ENCODE results near the gene TFB2M. TPM values are rescaled to one million over a fixed set of nuclear protein-coding genes. Genes with fewer than 3 reads are reported as not detected.

TFB2M gene
- total RNA-seq, 4 donors from 2014 or later: 5.6 to 8.4 (median 6.5) TPM

DNA sequence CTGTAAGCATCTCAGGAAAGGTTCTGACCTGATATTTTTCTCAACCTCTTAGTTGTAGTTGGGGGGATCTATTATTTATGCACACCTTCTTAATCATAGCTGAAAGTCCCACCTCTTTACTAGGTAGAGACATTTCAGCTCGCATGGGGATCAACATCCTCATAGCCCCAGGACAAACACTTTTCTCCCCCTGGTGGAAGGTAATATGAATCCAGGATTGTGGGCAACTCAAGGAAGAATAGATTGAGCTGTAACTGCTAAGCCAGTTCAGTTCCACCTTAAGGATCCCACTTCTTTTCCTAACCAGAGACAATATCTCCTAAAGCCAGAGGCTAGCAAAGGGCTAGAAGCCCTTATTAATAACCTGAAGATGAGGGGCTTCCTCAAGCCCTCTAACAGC is 33.5 kb downstream of the TFB2M start:
- DNase-seq: no peak
- Histone ChIP-seq H3K4me3 (no peak overlapping the region), H3K27ac (no peak overlapping the region), H3K27me3 (no peaks in the 10 kb centered on the region), H3K36me3 (no peaks in the 10 kb centered on the region), H3K4me1 (no peaks in the 10 kb centered on the region), H3K9me3 (peaks cover 0 to 9% (median 2%) of the 10 kb centered on the region in 4 donors)
- TF ChIP-seq POLR2A (IDR thresholded peaks at IDR 0.05): no peak
- TF ChIP-seq, protein P1, sequence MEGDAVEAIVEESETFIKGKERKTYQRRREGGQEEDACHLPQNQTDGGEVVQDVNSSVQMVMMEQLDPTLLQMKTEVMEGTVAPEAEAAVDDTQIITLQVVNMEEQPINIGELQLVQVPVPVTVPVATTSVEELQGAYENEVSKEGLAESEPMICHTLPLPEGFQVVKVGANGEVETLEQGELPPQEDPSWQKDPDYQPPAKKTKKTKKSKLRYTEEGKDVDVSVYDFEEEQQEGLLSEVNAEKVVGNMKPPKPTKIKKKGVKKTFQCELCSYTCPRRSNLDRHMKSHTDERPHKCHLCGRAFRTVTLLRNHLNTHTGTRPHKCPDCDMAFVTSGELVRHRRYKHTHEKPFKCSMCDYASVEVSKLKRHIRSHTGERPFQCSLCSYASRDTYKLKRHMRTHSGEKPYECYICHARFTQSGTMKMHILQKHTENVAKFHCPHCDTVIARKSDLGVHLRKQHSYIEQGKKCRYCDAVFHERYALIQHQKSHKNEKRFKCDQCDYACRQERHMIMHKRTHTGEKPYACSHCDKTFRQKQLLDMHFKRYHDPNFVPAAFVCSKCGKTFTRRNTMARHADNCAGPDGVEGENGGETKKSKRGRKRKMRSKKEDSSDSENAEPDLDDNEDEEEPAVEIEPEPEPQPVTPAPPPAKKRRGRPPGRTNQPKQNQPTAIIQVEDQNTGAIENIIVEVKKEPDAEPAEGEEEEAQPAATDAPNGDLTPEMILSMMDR (IDR thresholded peaks at IDR 0.05): no peak

DNA sequence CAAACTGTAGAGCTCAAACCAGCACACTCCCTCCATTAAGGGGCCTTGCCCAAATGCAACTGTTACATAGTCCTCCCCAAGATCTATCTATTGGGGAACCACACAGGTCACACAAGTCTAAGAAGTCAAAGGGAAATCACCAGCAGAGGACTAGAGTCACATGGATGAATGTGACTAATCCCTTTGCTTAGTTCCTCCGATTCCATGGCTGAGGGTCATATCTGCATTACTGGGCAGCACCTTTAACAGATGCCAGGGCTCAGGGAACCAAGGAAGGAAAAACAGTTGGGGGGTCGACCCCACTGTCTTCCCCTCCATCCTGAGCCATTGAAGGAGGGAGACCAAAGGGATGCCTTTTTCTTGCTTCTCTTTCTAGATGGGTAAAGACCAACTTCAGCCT is 35.6 kb downstream of the TFB2M start:
- DNase-seq: no peak
- Histone ChIP-seq H3K4me1 (no peaks in the 10 kb centered on the region), H3K27ac (no peak overlapping the region), H3K9me3 (peaks cover 0 to 9% (median 2%) of the 10 kb centered on the region in 4 donors), H3K36me3 (no peaks in the 10 kb centered on the region), H3K27me3 (no peaks in the 10 kb centered on the region), H3K4me3 (no peak overlapping the region)
- TF ChIP-seq, protein P1 (IDR thresholded peaks at IDR 0.05): no peak
- no peak for TF ChIP-seq POLR2A (IDR thresholded peaks at IDR 0.05)

DNA sequence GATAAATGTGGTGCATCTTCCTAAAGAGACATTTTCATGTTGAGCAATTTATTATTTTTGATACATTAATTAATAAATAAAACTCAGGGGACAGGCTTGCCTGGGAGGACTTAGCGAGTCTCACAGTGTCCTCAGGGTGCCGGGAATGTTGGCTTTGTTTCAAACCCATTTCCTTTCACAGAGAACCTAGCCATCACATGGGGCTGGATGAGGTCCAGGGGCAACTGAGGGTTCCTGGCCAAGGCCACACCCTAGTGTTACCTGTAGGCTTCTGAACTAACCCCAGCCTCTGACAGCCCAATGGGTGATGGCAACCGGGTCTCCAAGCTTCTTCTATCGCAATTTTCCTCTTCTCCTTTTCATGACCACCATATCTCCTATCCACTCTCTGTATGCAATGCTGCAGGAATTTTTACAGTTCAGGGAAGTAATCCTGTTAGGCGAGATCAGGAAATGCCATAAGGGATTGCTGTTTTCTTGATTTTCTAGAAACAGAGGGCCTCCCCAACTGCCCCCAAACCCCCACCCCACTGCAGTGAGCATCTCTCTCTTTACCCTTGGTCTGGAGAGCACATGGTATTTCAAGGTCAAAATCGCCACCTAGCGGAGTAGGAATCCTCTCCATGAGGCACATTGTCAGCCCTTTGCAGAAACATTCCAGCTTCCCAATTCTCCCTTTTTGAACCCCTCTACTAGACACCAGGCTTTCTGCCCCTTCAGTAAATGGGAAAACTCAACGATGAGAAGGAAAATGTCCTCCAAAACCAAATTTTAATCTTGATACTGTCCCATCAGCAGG is 36.9 kb downstream of the TFB2M start:
- Histone ChIP-seq H3K9me3 (peaks cover 0 to 9% (median 2%) of the 10 kb centered on the region in 4 donors), H3K27ac (no peak overlapping the region), H3K4me1 (no peaks in the 10 kb centered on the region), H3K4me3 (no peak overlapping the region), H3K27me3 (no peaks in the 10 kb centered on the region), H3K36me3 (no peaks in the 10 kb centered on the region)
- no peak for TF ChIP-seq POLR2A (IDR thresholded peaks at IDR 0.05)
- TF ChIP-seq, protein P1 (IDR thresholded peaks at IDR 0.05): no peak
- no peak for DNase-seq

DNA sequence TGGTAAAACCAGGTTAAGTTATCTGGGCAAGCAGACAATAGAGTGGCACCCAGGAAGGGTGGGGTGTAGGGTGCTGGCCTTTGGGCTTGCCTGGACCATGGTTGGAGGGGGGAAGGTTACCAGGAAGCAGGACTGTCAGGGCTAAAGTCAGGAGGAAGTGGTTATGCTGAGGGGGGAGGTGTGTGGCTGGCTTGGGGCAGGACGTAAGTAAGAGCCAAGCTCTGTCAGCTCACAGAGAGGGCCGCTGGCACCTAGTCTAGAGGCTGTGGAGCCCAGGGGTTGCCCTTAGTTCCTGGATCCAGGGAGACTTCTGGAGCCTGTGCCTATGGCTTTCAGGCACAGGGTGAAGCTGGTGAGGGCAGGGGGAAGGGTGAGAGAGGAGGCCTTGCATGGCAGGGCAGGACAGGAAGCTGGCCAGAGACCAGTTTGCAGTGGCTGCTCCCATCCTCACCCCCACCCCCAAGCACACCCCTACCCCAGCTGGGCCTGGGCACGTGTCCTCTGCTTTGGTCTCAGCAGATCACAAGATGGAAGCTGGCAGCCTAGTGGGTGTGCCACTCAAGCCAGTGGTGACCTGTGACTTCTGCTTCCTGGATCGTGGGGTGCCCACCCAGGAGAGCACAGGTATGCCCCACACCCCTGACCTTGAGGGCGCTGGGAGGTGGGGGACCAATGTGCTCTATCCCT is 38.5 kb downstream of the TFB2M start:
- Histone ChIP-seq H3K4me3 (no peak overlapping the region), H3K4me1 (no peaks in the 10 kb centered on the region), H3K27ac (no peak overlapping the region), H3K36me3 (no peaks in the 10 kb centered on the region), H3K27me3 (no peaks in the 10 kb centered on the region), H3K9me3 (peaks cover 0 to 9% (median 2%) of the 10 kb centered on the region in 4 donors)
- no peak for DNase-seq
- TF ChIP-seq, protein P1 (IDR thresholded peaks at IDR 0.05): no peak
- TF ChIP-seq POLR2A (IDR thresholded peaks at IDR 0.05): no peak

DNA sequence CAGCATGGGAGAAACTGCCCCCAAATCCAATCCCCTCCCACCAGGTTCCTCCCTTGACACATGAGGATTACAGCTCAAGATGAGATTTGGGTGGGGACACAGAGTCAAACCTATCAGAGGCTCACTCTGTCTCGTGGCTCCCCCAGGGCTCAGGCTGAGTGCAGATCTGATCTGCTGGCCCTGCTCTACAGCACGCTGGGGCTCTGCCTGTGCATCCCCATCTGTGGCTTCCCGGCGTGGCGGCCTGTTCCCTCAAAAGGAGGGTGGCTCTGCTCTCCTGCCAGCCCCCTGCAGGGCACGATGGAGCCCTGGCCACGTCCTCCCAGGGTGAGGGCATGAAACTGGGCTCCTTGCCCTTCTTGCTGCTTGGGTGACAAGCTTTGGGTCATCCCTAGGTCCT is 39.1 kb downstream of the TFB2M start:
- H3K4me3 ChIP-seq: no peak overlapping the region
- no peak for TF ChIP-seq POLR2A (IDR thresholded peaks at IDR 0.05)
- TF ChIP-seq, protein P1 (IDR thresholded peaks at IDR 0.05): no peak
- H3K4me1 ChIP-seq: no peaks in the 10 kb centered on the region
- H3K27ac ChIP-seq: no peak overlapping the region
- no peaks in the 10 kb centered on the region for H3K27me3 ChIP-seq
- H3K9me3 ChIP-seq: peaks cover 0 to 9% (median 2%) of the 10 kb centered on the region in 4 donors
- H3K36me3 ChIP-seq: no peaks in the 10 kb centered on the region
- DNase-seq: no peak

Data from Peyer's patch (tissue), 4 donors.